Esophagus muscularis mucosa (tissue), 4 donors: Measurements from ENCODE around the gene PAPSS1. TPM values are rescaled to one million over a fixed set of nuclear protein-coding genes. Genes with fewer than 3 reads are reported as not detected.
"Not testable (repeated sequence)": the region's sequence is repeated elsewhere in the genome, so short reads cannot be mapped to it uniquely, and the experiment has no call there.

Experiments
- DNase-seq: peaks from one replicate; pipeline ENCODE4 v3.0.0-alpha.2; 2017; ENCODE audit errors: extremely low spot score
- H3K27ac ChIP-seq, 4 donors: fragments of 200-600 bp; sonication (generic); replicated peaks in 1 of 4; 1 replicate in 3 of 4; 2 replicates in 1 of 4; pipeline ENCODE4 v1.5.1; 2016 to 2019; ENCODE audit warnings: mild to moderate bottlenecking in 1 of 4
- H3K27me3 ChIP-seq, 4 donors: fragments of 200-600 bp; sonication (generic); one replicate each; pipeline versions ENCODE4 v1.5.1 to v1.6.0; 2016 to 2019
- H3K36me3 ChIP-seq, 4 donors: fragments of 200-600 bp; sonication (generic); one replicate each; pipeline ENCODE4 v1.5.1; 2016 to 2019
- H3K4me1 ChIP-seq, 4 donors: fragments of 200-600 bp; sonication (generic); one replicate each; pipeline ENCODE4 v1.5.1; 2016 to 2019
- H3K4me3 ChIP-seq, 4 donors: fragments of 200-600 bp; sonication (generic); 1 replicate in 2 of 4; 2 replicates in 2 of 4; pipeline ENCODE4 v1.5.1; 2016 to 2019; ENCODE audit warnings: mild to moderate bottlenecking in 4 of 4, moderate library complexity in 1 of 4
- H3K9me3 ChIP-seq, 4 donors: fragments of 200-600 bp; sonication (generic); 1 replicate in 3 of 4; 2 replicates in 1 of 4; pipeline ENCODE4 v1.5.1; 2016 to 2019
- EP300 ChIP-seq: sonication (generic); formaldehyde crosslinking; IDR thresholded peaks from one replicate; pipeline ENCODE4 v1.6.1; 2017; ENCODE audit warnings: antibody characterized with exemption
- POLR2A ChIP-seq: fragments of 450-650 bp; IDR thresholded peaks from one replicate; pipeline ENCODE4 v1.6.1; 2017; ENCODE audit warnings: antibody characterized with exemption, moderate library complexity, mild to moderate bottlenecking, low read depth
- POLR2AphosphoS5 ChIP-seq, 2 donors: sonication (generic); formaldehyde crosslinking; IDR thresholded peaks; one replicate each; pipeline ENCODE4 v1.6.1; 2017; ENCODE audit warnings: antibody characterized with exemption in 2 of 2
- WGBS: methylation state at CpG from one replicate; pipeline ENCODE4 v1.1.5; 2018; 5-methylcytosine and 5-hydroxymethylcytosine counted together
- intact Hi-C: fragments of 100-400 bp; cut with DNase I; formaldehyde crosslinking; loops from one replicate; pipeline ENCODE4 v1.15.1; 2023
- total RNA-seq, 4 donors: library from RNA; depleted of rRNA; stranded (reverse); fragments of >200 nt; gene quantifications; one replicate each; pipeline versions ENCODE4 v1.1.0 to v1.2.1, GENCODE V29; 2016
- TF ChIP-seq, protein P1 (sequence below), 3 experiments: fragments of 200-600 bp in 2 of 3; fragments of 450-650 bp in 1 of 3; sonication (generic) in 2 of 3; IDR thresholded peaks; one replicate each; pipeline ENCODE4 v1.5.1; 2017 to 2019; ENCODE audit warnings: antibody characterized with exemption in 3 of 3, mild to moderate bottlenecking in 2 of 3, moderate library complexity in 1 of 3

Gene PAPSS1
- total RNA-seq, 4 donors from 2014 or later = 11.6 to 24.4 (median 18.1) TPM

DNA sequence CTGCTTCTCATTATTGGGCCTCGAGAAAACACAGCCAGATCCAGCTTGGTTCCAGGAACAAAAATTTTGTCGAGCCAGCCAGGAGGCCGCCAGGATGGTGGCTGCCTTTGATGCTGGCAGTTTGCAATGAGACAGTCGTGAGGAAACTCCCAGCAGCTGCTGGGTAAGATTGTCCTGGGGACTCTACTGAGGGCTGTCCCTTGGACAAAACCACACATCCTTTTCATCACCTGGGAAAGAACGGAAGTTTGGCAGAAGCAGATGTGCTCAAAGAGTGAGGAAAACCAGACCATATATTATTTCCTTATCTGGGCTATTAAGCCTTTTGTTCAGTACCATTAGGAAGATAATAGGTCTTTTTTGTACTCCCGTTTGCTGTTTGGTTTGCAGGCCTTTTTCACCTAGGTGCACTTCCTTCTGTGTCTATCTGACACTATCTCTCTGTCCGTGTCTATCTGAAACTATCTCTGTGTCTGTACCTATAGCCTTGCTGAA lies 13.4 kb upstream of the PAPSS1 start:
- DNase-seq = no peak
- intact Hi-C loops = loop anchor here (10.0 kb wide), 1 partner anchor 539 kb away; no protein-coding TSS in a partner anchor
- H3K27me3 ChIP-seq = no peaks in the 10 kb centered on the region
- peaks cover 0 to 4% (median 0%) of the 10 kb centered on the region in 4 donors for H3K4me1 ChIP-seq
- no peak for TF ChIP-seq EP300
- no peak for TF ChIP-seq POLR2AphosphoS5 (IDR thresholded peaks at IDR 0.05)
- TF ChIP-seq, protein P1, sequence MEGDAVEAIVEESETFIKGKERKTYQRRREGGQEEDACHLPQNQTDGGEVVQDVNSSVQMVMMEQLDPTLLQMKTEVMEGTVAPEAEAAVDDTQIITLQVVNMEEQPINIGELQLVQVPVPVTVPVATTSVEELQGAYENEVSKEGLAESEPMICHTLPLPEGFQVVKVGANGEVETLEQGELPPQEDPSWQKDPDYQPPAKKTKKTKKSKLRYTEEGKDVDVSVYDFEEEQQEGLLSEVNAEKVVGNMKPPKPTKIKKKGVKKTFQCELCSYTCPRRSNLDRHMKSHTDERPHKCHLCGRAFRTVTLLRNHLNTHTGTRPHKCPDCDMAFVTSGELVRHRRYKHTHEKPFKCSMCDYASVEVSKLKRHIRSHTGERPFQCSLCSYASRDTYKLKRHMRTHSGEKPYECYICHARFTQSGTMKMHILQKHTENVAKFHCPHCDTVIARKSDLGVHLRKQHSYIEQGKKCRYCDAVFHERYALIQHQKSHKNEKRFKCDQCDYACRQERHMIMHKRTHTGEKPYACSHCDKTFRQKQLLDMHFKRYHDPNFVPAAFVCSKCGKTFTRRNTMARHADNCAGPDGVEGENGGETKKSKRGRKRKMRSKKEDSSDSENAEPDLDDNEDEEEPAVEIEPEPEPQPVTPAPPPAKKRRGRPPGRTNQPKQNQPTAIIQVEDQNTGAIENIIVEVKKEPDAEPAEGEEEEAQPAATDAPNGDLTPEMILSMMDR (IDR thresholded peaks at IDR 0.05) = no peak
- no peak for TF ChIP-seq POLR2A
- H3K9me3 ChIP-seq = no peaks in the 10 kb centered on the region
- WGBS = 54% methylated on average over 7 of the region's 7 CpGs
- H3K36me3 ChIP-seq = no peaks in the 10 kb centered on the region
- H3K27ac ChIP-seq = no peak overlapping the region
- no peak overlapping the region for H3K4me3 ChIP-seq

- H3K27ac ChIP-seq, H3K4me3 ChIP-seq, DNase-seq, intact Hi-C loops, H3K27me3 ChIP-seq, H3K36me3 ChIP-seq, H3K4me1 ChIP-seq, H3K9me3 ChIP-seq: not testable (repeated sequence)
- WGBS = 63% methylated on average over 4 of the region's 4 CpGs
Observed at GRCh38 chr4:107729050-107729449, 9.0 kb upstream of the PAPSS1 start.

GRCh38 chr4:107726131-107726925 lies 6.3 kb upstream of the PAPSS1 start:
- H3K27ac ChIP-seq, H3K27me3 ChIP-seq, H3K36me3 ChIP-seq, H3K9me3 ChIP-seq, H3K4me1 ChIP-seq, H3K4me3 ChIP-seq, DNase-seq, intact Hi-C loops: not testable (repeated sequence)
- 87% methylated on average over 3 of the region's 3 CpGs for WGBS

DNA sequence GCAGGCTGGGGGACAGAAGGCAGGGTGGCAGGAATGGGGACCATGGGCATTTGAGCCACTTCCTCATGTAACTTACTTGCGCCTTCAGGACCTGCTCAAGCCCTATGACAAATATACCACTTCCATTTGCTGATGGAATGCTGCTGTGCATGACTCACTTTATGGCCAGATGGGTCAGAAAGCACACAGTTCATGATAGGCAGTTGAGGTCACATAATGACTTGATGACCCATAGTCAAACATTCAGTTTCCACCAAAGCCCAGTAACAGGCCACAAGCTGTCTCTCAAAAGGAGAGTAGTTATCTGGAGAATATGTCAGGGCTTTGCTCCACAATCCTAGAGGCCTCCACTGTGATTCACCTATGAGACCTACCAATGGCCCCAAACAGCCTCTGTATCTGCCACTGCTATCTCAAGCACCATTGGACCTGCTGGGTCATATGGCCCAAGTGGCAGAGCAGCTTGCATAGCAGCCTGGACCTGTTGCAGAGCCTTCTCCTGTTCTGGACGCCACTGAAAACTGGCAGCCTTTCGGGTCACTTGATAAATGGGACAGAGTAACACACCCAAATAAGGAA lies 5.3 kb upstream of the PAPSS1 start:
- intact Hi-C loops = no loop called here
- TF ChIP-seq POLR2A (no peak), EP300 (no peak), POLR2AphosphoS5 (IDR thresholded peaks at IDR 0.05) (no peak)
- TF ChIP-seq, protein P1 (IDR thresholded peaks at IDR 0.05) = no peak
- DNase-seq = no peak

GRCh38 chr4:107723331-107723730 lies 3.3 kb upstream of the PAPSS1 start:
- DNase-seq, H3K4me3 ChIP-seq, H3K27ac ChIP-seq, H3K36me3 ChIP-seq, H3K27me3 ChIP-seq, H3K9me3 ChIP-seq, intact Hi-C loops: not testable (repeated sequence)
- peaks cover 14 to 20% (median 20%) of the 10 kb centered on the region in 4 donors for H3K4me1 ChIP-seq
- WGBS = 70% methylated on average over 1 of the region's 1 CpG

More for the DNA sequence above, 5.3 kb upstream of the PAPSS1 start:
- no peaks in the 10 kb centered on the region for H3K36me3 ChIP-seq
- H3K4me1 ChIP-seq = peaks cover 6 to 10% (median 7%) of the 10 kb centered on the region in 4 donors
- no peaks in the 10 kb centered on the region for H3K27me3 ChIP-seq
- H3K4me3 ChIP-seq = no peak overlapping the region
- WGBS = 100% methylated on average over 3 of the region's 3 CpGs
- H3K27ac ChIP-seq = no peak overlapping the region
- H3K9me3 ChIP-seq = no peaks in the 10 kb centered on the region

GRCh38 chr4:107721436-107722100 lies 1.5 kb upstream of the PAPSS1 start:
- H3K36me3 ChIP-seq = no peaks in the 10 kb centered on the region
- no peaks in the 10 kb centered on the region for H3K27me3 ChIP-seq
- intact Hi-C loops = no loop called here
- H3K4me1 ChIP-seq = peaks cover 14 to 20% (median 20%) of the 10 kb centered on the region in 4 donors
- H3K4me3 ChIP-seq = peak overlapping the region; percentile 79 to 97 (median 90)
- H3K27ac ChIP-seq = peak overlapping the region in 1 of 4 donors; percentile 87
- DNase-seq = no peak
- TF ChIP-seq, protein P1 (IDR thresholded peaks at IDR 0.05) = no peak
- TF ChIP-seq POLR2AphosphoS5 (IDR thresholded peaks at IDR 0.05) (no peak), EP300 (no peak)
- no peaks in the 10 kb centered on the region for H3K9me3 ChIP-seq
- 73% methylated on average over 6 of the region's 9 CpGs for WGBS
